ENCODE results near the gene SPR.

The SPR gene

DNA sequence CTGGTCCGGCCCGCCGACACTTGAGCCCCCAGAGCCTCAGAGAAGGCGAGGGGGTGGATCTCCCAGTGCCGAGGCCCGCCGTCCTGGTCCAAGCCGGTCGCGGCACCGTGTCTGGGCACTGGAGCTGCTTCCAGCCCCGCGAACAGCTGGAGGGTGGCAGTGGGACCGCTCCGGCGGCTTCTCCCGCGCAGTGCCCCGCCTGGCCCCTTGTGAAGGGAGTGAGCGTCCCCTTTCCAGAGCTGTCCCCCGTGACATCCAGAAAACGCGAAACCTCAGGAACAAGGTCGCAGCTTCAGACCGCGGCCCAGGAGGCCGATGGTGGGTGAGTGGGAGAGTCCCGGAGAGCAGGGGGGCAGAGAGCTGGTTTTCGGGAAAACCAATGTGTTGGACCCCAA is 29.5 kb downstream of the SPR start:
- DNase-seq = no peak

GRCh38 chr2:72917138-72917876 is 30.1 kb downstream of the SPR start, which contains the start of gene EMX1:
Gene EMX1, plus strand, starts transcription at chr2:72917519. Its CDS starts 334 bp downstream, at chr2:72917853.
- no peak for DNase-seq

DNA sequence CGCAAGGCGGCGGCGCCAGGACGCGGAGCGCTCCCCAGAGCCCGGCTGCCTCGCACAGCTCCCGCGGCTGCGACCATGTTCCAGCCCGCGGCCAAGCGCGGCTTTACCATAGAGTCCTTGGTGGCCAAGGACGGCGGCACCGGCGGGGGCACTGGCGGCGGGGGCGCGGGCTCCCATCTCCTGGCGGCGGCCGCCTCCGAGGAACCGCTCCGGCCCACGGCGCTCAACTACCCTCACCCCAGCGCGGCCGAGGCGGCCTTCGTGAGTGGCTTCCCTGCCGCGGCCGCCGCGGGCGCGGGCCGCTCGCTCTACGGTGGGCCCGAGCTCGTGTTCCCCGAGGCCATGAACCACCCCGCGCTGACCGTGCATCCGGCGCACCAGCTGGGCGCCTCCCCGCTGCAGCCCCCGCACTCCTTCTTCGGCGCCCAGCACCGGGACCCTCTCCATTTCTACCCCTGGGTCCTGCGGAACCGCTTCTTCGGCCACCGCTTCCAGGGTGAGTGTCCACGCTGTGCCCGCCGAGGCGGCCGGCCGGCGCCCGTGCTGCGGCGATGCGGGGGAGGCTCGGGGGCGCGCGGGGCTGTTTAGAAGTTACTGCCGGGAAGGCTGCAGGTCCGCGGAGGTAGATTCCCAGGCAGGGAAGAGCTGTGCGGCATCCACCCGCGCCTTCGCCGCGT is 30.8 kb downstream of the SPR start:
- no peak for DNase-seq

DNA sequence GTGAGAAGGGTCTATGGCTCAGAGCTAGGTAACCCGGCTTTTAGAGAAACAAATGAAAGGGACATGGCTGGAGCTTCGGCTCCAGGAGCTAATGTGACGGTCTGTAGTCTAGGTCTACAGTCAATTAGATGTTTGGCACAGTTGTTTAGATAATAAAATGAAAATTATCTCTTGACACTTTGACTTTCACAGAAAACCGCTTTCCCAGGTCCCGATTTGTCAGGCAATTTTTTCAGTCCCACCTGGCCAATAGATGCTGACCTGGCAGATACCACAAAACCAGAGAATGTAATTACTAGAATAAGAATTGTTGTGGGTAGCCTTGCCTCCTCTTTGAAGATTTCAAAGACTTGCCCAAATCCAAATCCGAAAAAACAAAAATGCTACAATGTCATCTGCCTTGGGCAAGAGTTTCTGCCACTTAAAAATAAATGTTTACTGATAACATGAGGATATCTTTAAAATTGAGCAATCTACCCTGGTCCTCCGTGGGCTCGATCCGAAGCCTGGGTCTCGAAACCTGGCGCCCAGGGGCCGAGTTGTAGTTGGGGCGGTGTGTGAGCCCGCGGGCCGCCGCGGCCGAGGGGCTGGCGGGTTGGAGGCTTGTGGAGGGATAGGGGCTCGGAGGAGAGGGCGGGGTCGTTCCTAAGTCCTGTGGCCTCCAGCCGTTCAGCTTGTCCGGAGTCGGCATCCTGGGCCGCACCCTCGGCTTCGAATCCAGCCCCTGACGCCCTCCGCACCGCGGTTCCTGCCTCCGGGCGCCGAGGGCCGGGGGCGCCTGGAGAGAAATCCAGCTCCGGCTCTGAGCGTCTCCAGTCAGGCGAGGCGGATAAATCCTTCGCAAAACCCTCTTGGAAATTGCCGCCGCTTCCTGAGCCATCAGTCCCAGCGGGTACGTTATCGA is 32.5 kb downstream of the SPR start:
- DNase-seq = no peak

DNA sequence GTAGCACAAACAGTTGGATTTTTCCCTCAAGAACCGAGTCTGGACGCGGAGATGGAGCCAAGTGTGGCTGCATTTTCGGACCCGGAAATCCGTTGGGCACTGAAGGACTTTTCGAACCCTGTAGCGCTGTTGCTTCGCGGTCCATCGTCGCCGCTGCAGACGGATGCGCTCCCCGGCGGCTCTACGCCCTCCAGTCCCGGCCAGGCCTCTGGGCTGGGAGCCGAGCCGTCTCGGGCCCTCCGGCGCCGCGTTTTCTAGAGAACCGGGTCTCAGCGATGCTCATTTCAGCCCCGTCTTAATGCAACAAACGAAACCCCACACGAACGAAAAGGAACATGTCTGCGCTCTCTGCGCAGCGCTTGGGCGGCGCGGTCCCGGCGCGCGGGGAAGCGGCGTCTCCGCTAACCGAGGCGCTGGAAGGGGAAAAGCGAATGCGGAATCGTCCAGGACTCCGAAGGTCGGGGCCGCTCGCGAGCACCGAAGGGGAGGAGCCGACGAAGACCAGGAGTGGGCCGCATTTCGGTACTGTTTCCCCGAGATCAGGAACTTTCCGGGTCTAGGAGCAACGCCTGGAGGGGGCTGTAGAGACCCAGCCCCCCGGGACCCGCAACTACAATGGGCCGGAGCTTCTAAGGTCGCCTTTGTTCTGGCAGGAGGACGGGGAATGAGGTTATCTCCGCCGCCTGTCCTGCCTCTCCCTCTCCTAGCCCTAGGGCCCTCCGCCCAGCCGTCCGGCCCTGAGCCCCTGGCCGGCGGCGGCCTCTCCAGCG is 33.3 kb downstream of the SPR start:
- DNase-seq = peak; percentile 29

GRCh38 chr2:72921088-72921851 is 34.1 kb downstream of the SPR start:
- no peak for DNase-seq

DNA sequence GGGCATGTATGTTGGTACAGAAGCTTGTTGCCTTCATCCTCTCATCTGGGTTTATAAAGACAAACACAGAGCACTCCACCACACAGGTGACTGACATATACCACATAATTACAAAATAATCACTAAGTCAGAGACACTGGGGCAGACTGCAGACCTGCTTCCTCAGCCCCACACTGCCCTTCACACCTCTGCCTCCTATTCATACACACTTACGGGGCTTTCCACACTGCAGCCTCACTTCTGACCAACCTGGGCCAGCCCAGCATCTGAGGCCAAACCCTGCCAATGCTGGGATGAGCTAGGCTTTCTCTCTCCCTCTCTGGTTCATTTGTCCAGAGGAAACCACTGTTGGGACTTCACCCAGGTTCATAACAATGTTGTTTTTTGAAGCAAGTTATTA is 34.6 kb downstream of the SPR start:
- DNase-seq = no peak

GRCh38 chr2:72923833-72924352 is 36.7 kb downstream of the SPR start:
- DNase-seq = no peak

DNA sequence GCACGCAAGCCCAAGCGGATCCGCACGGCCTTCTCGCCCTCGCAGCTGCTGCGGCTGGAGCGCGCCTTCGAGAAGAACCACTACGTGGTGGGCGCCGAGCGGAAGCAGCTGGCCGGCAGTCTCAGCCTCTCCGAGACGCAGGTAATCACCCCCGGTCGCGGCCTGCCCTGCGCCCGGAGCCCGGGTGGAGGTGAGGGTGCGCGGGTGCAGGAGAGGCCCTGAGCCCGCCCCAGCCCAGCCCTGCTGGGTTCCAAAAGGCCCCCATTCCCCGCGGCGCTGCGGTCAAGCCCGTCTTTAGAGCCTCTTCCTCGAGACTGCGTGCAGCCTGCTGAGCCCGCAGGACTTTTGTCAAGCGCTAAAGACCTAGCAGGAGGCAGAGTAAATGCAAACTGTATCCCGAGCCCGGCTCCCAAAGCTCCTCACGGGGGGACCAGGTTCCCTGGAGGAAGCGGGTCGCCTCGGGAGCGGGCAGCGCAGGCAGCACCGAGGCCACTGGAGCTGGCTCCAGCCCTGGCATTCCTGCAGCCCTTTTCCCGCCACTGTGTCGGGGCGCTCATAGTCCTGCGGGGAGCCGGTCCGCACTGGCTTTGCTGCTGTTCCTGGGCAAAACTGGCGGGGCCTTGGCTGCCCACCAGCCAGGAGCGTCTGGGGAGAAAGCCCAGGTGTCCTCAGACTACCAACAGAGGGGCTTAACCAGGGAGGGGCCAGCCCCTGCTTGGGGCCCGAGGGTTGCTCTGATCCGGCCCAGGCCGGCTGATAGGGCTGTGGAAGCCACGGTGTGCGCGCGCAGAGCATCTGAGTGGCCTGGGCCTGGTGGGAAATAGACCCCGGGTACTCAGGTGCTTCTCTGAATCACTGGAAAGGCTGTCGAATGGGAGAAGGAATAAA is 37.4 kb downstream of the SPR start:
- DNase-seq = no peak

GRCh38 chr2:72925328-72925943 is 38.2 kb downstream of the SPR start:
- no peak for DNase-seq

DNA sequence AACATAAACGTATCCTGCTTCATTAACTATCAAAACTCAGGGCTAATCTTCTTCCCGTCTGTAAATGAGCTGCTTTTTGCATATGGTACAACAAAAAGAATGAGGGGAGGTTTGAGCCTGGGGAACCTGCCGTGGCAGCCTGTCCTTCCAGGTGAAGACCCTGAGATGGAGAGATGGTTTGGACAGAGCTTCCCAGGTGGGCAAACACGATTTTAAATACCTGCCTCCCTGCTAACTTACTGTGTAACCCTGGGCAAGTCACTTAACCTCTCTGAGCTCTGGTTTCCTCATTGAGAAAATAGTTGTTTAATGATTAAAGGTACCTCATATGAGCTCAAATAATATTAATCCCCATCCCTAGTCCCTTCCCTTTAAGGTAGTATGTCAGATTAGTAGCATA is 39.2 kb downstream of the SPR start:
- DNase-seq = no peak

DNA sequence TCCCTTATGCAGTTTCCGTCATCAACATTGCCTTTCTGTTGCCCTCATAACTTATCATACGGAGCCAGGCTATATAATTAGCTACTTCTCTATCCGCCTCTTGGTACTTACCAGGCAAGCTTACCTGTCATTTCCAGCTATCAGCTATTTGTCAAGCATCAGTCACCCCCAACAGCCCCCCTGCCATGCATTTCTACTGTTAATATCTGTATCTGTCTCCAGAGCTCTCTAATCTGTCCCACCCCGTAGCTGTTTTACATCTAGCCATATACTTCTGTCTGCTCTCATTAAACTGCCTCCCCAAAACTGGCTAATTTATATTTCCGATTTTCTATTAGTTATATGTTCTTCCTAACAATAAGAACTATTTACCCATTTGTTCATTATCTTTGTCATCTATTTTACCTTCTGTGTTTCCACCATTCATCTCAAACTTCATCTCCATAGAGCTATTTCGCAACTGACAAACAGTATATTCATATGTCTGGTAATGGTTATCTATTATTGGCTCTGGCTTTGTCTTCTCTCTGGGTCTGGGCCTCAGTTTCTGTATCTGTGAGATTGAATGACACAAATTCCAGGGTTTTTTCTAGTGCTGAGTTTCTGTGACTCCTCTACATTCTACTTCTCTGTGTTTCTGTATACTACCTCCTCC is 39.7 kb downstream of the SPR start:
- DNase-seq = no peak

DNA sequence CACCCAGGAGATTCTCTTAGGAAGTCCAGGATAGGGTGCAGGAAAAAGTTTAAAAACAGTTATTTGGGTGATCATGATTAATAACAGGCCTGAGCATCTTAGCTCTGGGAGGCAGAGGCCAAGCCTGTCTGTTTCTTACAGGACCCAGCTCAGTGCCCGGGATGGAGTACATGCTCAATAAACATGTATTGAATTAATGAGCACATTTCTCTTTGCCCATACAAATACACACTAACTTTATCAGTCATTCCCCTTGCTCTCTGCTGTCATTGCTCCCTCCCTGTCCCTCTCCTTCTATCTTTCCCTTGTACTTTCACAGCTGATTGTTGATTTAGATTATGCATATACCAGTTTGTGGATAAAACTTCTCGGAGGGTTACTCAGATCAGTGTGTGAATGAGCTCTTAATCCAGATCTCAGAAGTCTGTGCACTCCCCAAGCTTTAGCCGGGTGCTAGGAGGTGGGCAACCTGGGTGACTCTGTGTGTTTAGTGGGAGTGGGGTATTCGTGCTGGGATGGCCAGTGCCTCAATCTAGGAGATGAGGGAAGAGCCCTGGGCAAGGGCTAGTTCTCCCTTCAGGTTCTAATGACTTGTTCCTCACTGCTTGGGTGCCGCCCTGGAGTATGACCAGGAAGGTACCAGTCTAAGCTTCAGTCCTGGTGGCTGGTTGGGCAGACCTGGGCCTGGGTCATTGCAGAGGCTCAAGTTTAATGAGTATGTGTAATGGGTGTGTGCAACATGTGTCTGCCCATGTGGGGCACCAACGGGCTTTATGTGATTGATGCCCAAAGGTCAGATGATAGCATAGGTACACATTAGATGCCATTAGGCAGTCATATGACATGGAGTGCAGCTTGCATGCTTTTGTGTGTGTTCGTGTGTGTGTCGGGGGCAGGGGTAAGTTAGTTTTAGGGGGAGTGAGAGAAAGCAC is 40.7 kb downstream of the SPR start:
- DNase-seq = no peak

GRCh38 chr2:72929010-72929409 is 41.8 kb downstream of the SPR start:
- no peak for DNase-seq

- DNase-seq = no peak
These were observed 44.2 kb downstream of the SPR start for GRCh38 chr2:72931280-72931910.

DNA sequence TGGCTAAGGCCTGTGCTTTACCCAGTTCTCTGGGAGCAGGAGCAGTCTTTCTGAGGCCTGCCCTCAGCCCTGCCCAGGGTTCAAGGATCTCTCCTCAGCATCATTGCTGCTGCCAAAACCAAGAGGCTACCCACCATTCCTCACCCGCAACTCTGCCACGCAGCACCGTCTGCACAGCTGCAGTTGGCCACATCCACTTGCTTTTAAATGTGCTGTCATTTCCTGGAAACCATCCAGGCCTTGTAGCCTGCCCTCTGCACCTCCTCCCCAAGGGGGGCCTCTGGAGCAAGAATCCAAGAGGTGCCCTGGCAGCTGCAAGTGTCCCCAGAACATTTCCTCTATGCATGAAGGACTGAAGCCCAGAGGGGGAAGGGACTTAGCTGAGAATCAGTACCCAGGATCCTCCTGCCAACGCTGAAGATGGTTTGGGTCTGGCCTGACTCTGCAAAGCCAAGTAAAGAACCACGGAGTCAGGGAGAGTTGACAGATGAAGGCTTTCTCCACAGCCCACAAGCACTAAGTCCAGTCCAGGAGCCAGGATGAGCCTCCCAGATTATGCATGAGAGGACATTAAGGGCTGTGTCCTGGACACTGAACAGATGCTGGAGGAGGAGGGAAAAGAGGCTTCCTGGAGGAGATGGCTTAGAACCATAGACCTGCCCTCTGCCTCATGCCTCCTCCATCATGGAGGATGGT is 45.0 kb downstream of the SPR start:
- DNase-seq = peak; percentile 15

GRCh38 chr2:72932805-72933204 is 45.6 kb downstream of the SPR start:
- no peak for DNase-seq
